Hepatocyte (in vitro differentiated cells): ENCODE results near the gene SDK1. TPM values are rescaled to one million over a fixed set of nuclear protein-coding genes. Genes with fewer than 3 reads are reported as not detected.

Experiments
- DNase-seq: peaks from one replicate; pipeline ENCODE4 v3.0.0-alpha.2; 2016; ENCODE audit warnings: low spot score
- H2AFZ ChIP-seq: fragments of 200-600 bp; sonication (generic); 2 replicates; pipeline ENCODE4 v1.6.0; 2016; ENCODE audit warnings: antibody characterized with exemption, mild to moderate bottlenecking
- H3K27ac ChIP-seq: fragments of 200-600 bp; sonication (generic); 2 replicates; pipeline ENCODE4 v1.5.1; 2016; ENCODE audit warnings: mild to moderate bottlenecking
- H3K27me3 ChIP-seq: fragments of 200-600 bp; sonication (generic); 2 replicates; pipeline ENCODE4 v1.6.1; 2016
- H3K36me3 ChIP-seq: fragments of 200-600 bp; sonication (generic); replicated peaks from 2 replicates; pipeline ENCODE4 v1.5.1; 2016; ENCODE audit warnings: low read depth; ENCODE audit not compliant: insufficient read depth
- H3K4me1 ChIP-seq: fragments of 200-600 bp; sonication (generic); 2 replicates; pipeline ENCODE4 v1.5.1; 2016; ENCODE audit warnings: mild to moderate bottlenecking, moderate library complexity; ENCODE audit not compliant: insufficient read depth
- H3K4me2 ChIP-seq: fragments of 200-600 bp; sonication (generic); 2 replicates; pipeline ENCODE4 v1.6.0; 2016
- H3K4me3 ChIP-seq: fragments of 200-600 bp; sonication (generic); 2 replicates; pipeline ENCODE4 v1.5.1; 2016; ENCODE audit warnings: mild to moderate bottlenecking
- H3K79me2 ChIP-seq: fragments of 200-600 bp; sonication (generic); 2 replicates; pipeline ENCODE4 v1.6.0; 2017; ENCODE audit warnings: mild to moderate bottlenecking
- H3K9me2 ChIP-seq: fragments of 200-600 bp; sonication (generic); replicated peaks from 2 replicates; pipeline ENCODE4 v1.6.0; 2017; ENCODE audit warnings: mild to moderate bottlenecking; ENCODE audit not compliant: insufficient read depth
- H3K9me3 ChIP-seq: fragments of 200-600 bp; sonication (generic); 2 replicates; pipeline ENCODE4 v1.5.1; 2016; ENCODE audit warnings: low read depth, mild to moderate bottlenecking
- H4K20me1 ChIP-seq: fragments of 200-600 bp; sonication (generic); 2 replicates; pipeline ENCODE4 v1.6.0; 2016; ENCODE audit warnings: mild to moderate bottlenecking; ENCODE audit not compliant: insufficient read depth, poor library complexity, severe bottlenecking
- CTCF ChIP-seq: fragments of 200-600 bp; sonication (generic); IDR thresholded peaks from 2 replicates; pipeline ENCODE4 v1.5.1; 2016; ENCODE audit warnings: antibody characterized with exemption, mild to moderate bottlenecking; ENCODE audit not compliant: poor library complexity
- EZH2 ChIP-seq: fragments of 200-600 bp; sonication (generic); IDR thresholded peaks from 2 replicates; pipeline ENCODE4 v1.6.1; 2016; ENCODE audit warnings: antibody characterized with exemption, mild to moderate bottlenecking, borderline replicate concordance
- EZH2phosphoT487 ChIP-seq: fragments of 200-600 bp; sonication (generic); IDR thresholded peaks from one replicate; pipeline ENCODE4 v1.6.1; 2018; ENCODE audit warnings: antibody characterized with exemption, mild to moderate bottlenecking, low read depth, moderate library complexity; ENCODE audit not compliant: unreplicated experiment, severe bottlenecking
- WGBS: methylation state at CpG from one replicate; pipeline ENCODE4 v1.1.6; 2016; ENCODE audit warnings: low lambda C conversion rate; ENCODE audit errors: missing lambda C conversion rate; 5-methylcytosine and 5-hydroxymethylcytosine counted together
- polyA plus RNA-seq: library from polyadenylated mRNA; unstranded; fragments of >200 nt; fragmentation: Nextera tagmentation; extraction: Ambion mirVana; gene quantifications from 2 replicates; pipeline ENCODE4 v1.2.1, GENCODE V29; 2016
- total RNA-seq: library from RNA; depleted of rRNA; stranded (reverse); fragments of >200 nt; gene quantifications from 2 replicates; pipeline ENCODE4 v1.2.3, GENCODE V29; 2014

SDK1 gene
- total and polyA plus RNA-seq, 2 experiments from 2014 or later = 4.3 to 10.0 TPM

DNA sequence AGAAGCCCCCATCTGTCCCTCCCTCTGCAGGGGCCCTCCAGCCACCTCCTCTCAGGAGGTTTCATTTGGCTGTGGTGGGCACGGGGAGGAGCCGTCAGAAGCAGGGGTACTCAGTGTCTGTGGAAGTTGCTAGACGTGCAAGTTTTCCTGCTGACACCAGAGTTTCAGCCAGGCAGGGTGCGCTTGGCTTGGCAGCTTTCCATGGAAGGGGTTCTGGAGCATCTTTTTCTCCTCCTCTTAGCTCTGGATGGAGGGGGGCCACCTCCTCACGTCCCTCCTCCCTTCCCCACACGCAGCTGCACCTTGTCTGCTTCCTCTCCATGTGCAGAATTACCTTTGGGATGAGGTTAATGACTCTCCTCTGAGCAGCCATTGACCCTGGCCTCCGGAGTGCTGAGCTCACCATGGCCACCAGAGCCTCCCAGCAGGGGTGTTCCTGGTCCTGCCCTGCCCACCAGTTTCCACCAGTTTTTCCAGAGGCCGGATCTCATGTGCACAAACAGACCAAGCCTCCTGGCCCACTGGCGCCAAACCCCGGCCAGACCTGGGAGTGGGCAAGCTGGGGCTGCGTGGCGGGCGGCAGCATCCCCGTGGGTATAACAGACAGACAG lies 801.3 kb downstream of the SDK1 start:
- H3K9me2 ChIP-seq = no peaks in the 10 kb centered on the region
- no peaks in the 10 kb centered on the region for H3K9me3 ChIP-seq
- 86% methylated on average over 14 of the region's 14 CpGs for WGBS
- DNase-seq = no peak
- H3K4me2 ChIP-seq = no peak overlapping the region
- H3K79me2 ChIP-seq = no peaks in the 10 kb centered on the region
- no peaks in the 10 kb centered on the region for H4K20me1 ChIP-seq
- no peak overlapping the region for H3K4me3 ChIP-seq
- no peak overlapping the region for H2AFZ ChIP-seq
- H3K27ac ChIP-seq = no peak overlapping the region
- H3K27me3 ChIP-seq = no peaks in the 10 kb centered on the region
- TF ChIP-seq EZH2 (no peak), CTCF (no peak), EZH2phosphoT487 (no peak)
- H3K36me3 ChIP-seq = no peaks in the 10 kb centered on the region
- no peaks in the 10 kb centered on the region for H3K4me1 ChIP-seq

DNA sequence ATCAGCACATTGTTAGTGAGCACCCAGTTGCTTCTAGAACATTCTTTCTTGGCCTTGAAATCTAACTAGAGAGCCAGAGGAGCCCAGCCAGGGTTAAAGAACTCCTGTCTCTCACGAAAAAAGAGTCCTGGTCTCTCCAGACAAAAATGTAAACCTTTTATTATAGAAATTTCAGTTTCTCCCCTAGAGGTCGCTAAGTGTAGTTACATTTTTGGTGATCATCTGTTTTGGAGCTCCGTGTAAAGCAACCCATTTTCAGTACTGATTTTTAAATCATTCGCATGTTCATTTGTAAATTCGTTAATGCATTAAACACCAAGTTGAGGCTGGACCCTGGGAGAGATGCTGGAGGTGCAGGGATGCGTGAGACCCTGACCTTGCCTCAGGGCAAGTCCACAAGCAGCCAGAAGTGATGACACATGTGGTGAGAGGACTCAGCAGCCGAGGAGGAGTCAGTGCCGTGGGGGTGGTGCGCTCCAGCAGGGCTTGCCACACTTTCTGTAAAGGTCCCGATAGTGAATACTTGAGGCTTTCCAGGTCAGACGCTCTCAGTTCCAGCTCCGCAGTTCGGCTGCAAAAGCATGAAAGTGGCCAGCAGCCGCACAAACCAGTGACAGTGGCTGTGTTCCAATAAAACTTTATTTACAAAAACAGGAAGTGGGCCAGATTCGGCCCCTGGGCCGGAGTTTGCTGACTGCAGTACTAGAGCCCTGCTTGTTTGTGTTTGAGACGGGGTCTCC lies 802.5 kb downstream of the SDK1 start:
- H3K79me2 ChIP-seq = no peaks in the 10 kb centered on the region
- no peak overlapping the region for H3K4me3 ChIP-seq
- H2AFZ ChIP-seq = no peak overlapping the region
- H3K9me3 ChIP-seq = no peaks in the 10 kb centered on the region
- no peak overlapping the region for H3K4me2 ChIP-seq
- no peaks in the 10 kb centered on the region for H3K36me3 ChIP-seq
- TF ChIP-seq CTCF (peak; percentile 12), EZH2 (no peak), EZH2phosphoT487 (no peak)
- H3K4me1 ChIP-seq = no peaks in the 10 kb centered on the region
- H3K27me3 ChIP-seq = no peaks in the 10 kb centered on the region
- WGBS = 85% methylated on average over 17 of the region's 17 CpGs
- no peak overlapping the region for H3K27ac ChIP-seq
- DNase-seq = no peak
- H4K20me1 ChIP-seq = no peaks in the 10 kb centered on the region
- H3K9me2 ChIP-seq = no peaks in the 10 kb centered on the region

DNA sequence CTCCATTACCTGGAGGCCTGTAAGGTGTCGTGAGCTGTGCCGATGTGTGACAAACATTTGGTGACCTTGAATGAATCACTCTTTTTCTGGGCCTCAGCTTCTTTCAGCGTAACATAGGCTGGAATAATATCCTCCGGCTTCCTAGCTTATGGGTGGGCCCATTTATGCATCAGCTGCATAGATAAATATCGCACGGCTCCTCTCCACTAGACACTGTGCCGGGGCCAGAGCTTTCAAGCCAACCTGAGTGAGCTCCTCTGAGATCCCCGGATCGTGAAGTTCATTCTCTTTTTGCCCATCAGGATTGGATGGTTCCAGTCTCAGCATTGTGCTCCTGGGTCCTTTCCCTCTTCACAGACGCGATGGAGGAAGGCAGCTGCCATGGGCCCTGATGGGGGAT lies 806.8 kb downstream of the SDK1 start:
- H3K4me3 ChIP-seq = no peak overlapping the region
- DNase-seq = no peak
- H3K27ac ChIP-seq = no peak overlapping the region
- H3K79me2 ChIP-seq = no peaks in the 10 kb centered on the region
- H3K9me2 ChIP-seq = no peaks in the 10 kb centered on the region
- H4K20me1 ChIP-seq = no peaks in the 10 kb centered on the region
- no peaks in the 10 kb centered on the region for H3K36me3 ChIP-seq
- H3K4me2 ChIP-seq = no peak overlapping the region
- H2AFZ ChIP-seq = no peak overlapping the region
- 96% methylated on average over 11 of the region's 11 CpGs for WGBS
- TF ChIP-seq EZH2 (no peak), CTCF (no peak), EZH2phosphoT487 (no peak)
- no peaks in the 10 kb centered on the region for H3K4me1 ChIP-seq
- H3K9me3 ChIP-seq = no peaks in the 10 kb centered on the region
- H3K27me3 ChIP-seq = no peaks in the 10 kb centered on the region
